NCI-H524 treated with DMSO at 0.1 percent for 48 hours (cell line): Measurements from ENCODE around the gene ADORA1.

Source experiments
- DNase-seq: peaks from one replicate; lab custom pipeline; 2025; lab: John Stamatoyannopoulos, UW

ADORA1 gene

DNA sequence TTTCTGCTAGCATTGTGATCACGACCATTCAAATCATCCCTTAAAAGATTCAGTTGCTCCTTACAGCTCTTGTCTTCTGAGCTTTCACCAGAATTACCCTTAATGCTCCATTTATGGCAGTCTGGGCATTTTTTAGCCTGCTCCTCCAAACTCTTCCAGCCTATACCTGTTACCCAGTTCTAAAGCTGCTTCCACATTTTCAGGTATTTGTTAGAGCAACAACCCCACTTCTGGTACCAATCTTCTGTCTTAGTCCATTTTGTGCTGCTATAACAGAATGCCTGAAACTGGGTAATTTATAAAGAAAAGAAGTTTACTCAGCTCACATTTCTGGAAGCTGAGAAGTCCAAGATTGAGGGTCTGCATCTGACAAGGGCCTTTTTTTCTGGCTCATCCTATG, 30.9 kb downstream of the ADORA1 start:
- DNase-seq = no peak

GRCh38 chr1:203158960-203159665, 31.6 kb downstream of the ADORA1 start:
- peak; percentile 97 for DNase-seq

- DNase-seq = no peak
These were observed 32.3 kb downstream of the ADORA1 start for GRCh38 chr1:203159844-203160243.

GRCh38 chr1:203161175-203161574, 33.6 kb downstream of the ADORA1 start:
- no peak for DNase-seq

DNA sequence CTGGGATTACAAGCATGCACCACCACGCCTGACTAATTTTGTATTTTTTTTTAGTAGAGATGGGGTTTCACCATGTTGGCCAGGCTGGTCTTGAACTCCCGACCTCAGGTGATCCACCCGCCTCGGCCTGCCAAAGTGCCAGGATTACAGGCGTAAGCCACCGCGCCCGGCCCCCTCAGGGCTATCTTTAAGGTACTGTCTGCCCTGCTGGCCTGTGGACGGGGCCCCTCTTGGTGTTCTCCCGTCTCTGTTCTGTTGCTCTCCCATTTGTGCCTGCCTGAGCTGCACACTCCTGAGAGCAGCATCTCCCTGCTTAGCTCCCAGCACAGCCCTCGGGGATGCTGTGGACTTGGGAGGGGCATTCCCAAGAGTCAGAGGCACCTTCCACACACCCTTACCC, 34.2 kb downstream of the ADORA1 start:
- DNase-seq = no peak

DNA sequence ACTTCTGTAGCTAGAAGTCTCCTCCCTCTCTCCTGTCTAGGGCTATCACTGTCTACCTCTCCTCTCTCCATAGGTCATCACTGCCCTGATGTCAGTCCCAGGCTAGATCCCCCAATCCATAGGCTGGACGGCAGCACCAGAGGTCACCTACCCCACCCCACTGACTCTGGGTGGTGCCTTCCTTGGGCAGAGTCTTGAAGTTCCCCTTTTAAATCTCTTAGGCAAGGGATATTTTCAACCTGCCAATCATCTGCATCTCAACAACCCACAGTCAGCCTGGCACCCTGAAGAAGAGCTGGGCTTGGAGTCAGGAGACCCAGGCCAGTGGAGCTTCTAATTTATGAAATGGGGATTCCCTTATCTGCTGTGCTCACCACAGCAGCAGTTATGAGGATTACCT, 34.9 kb downstream of the ADORA1 start:
- DNase-seq = no peak

DNA sequence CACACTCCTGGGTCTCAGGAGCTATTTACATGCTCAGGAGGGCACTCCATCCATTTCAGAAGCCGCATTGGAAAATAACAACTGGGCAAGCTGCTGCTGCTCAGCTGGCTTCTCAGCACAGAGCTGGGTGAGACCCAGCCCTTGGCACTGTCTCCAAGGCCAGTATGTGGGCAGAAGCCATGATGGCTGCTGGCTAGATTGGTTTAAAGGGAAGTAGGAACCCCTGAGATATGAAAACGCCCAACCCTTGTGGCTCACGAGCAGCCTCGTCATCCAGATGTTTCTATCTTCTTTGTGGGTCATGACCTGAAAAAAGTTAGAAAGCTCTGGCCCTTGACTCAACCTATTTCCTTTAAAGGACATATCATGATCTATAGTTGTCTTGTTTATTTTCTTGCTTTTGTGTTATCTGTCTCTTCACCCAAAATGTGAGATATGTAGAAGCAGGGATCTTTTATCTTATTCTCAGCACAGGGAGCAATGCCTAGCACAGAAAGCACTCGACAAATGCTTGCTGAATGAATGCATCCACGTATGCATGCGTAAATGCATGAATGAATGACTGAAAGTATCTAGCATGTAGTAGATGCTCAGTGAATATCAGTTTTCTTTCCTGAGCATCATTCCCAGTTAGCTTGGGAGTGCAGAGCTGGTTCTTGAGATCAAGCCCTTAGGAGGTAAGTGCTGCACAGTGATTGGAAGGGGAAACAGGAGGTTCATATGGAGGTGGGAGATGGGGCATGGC, 36.5 kb downstream of the ADORA1 start:
- DNase-seq = no peak

GRCh38 chr1:203165101-203165799, 37.7 kb downstream of the ADORA1 start:
- no peak for DNase-seq

- DNase-seq = no peak
These were observed 38.3 kb downstream of the ADORA1 start for GRCh38 chr1:203165800-203166161.

DNA sequence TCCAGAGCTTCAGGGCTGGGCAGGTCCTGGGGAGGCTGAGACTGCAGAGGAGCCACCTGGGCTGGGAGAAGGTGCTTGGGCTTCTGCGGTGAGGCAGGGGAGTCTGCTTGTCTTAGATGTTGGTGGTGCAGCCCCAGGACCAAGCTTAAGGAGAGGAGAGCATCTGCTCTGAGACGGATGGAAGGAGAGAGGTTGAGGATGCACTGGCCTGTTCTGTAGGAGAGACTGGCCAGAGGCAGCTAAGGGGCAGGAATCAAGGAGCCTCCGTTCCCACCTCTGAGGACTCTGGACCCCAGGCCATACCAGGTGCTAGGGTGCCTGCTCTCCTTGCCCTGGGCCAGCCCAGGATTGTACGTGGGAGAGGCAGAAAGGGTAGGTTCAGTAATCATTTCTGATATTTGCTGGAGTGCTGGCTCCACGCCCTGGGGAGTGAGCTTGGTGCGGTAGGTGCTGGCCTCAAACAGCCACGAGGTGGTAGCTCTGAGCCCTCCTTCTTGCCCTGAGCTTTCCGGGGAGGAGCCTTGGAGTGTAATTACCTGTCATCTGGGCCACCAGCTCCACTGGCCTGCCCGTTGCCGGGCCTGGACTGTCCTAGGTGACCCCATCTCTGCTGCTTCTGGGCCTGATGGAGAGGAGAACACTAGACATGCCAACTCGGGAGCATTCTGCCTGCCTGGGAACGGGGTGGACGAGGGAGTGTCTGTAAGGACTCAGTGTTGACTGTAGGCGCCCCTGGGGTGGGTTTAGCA, 38.8 kb downstream of the ADORA1 start:
- no peak for DNase-seq

GRCh38 chr1:203167026-203167912, 39.7 kb downstream of the ADORA1 start:
- DNase-seq = no peak

DNA sequence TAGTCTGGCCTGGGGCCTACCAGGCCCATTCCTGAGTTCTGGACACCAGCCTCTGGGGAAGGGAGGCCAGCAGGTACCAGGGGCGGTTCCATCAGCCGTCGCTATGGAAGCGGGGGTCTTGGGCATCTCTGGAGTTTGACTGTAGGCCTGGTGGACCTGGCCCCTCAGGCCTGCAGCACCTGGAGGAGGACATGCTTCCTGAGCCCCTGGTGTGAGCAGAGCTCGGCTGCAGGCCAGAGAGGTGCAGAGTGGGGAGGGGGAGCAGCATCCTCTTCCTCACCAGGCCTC, 40.3 kb downstream of the ADORA1 start:
- no peak for DNase-seq

DNA sequence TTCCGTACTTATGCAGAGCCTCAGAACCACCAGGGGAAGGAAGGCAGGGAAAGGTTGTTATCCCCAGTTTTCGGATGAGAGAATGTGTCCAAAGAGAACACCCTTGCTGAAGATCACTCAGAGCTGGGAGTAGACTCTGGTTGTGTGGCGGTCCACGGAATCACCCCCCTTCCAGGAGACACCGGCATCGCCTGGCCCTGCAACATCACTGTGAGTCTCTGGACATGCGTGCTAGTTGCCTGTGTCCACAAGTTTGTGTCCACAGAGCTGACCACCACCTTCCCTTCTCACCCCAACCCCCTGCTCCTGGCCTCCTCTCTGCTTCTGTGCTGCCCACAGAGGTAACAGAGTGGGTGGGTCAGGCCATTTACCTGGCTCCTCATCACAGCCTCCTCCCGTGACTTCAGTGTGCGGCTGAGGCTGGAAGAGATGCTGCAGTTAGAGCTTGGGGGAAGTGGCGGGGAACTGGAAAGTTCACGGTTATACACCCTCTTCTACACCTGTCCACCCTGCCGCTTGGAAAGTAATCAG, 40.8 kb downstream of the ADORA1 start:
- no peak for DNase-seq

DNA sequence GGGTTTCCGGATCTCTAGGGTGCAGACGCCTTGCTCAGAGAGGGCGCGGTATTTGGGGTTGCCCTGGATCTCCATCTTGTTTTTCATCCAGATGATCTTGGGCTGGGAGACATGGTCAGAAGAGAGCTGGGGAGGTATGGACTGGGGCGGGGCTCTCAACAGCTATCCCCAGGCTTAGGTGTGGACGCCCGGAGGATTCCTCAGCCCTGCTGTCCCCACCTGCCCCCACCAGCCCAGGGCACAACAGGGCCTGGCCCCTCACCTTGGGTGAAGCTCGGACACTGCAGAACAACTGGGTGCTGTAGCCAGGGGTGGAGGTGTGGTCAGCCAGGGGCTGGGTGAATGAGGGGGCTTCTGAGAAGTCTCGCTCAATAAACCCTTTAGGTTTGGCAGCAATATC, 41.5 kb downstream of the ADORA1 start:
- no peak for DNase-seq

GRCh38 chr1:203169770-203170520, 42.4 kb downstream of the ADORA1 start:
- DNase-seq = no peak

DNA sequence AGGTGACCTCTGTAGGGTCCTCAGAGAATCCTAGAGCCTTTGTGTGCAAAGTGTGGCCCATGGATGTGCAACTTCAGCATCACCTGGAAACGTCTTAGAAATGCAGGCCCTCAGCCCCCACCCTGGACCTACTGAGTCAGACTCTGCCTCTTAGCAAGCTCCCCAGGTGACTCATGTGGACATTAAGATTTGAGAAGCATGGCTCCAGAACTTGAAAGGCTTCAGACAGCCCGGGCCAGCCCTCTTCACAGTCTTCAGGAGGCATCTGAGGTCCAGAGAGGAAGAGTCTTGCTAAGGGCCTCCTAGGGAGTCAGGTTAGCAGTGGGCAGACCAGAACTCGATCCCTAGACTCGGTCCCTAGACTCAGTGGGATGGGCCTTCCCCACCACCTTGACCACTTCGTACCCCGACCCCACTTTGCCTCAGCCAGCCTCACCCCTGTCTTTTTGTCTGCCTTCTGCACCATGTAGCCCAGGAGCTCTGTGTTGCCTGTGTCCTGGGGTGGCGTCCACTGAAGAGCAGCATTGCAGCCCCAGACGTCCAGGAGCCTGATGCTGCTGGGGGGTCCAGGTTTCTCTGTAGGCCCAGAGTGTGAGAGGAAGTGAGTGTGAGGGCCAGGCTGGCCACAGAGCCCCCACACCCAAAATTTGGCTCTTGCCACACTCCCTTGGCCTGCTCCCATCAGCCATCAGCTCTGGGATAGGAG, 43.3 kb downstream of the ADORA1 start:
- no peak for DNase-seq

DNA sequence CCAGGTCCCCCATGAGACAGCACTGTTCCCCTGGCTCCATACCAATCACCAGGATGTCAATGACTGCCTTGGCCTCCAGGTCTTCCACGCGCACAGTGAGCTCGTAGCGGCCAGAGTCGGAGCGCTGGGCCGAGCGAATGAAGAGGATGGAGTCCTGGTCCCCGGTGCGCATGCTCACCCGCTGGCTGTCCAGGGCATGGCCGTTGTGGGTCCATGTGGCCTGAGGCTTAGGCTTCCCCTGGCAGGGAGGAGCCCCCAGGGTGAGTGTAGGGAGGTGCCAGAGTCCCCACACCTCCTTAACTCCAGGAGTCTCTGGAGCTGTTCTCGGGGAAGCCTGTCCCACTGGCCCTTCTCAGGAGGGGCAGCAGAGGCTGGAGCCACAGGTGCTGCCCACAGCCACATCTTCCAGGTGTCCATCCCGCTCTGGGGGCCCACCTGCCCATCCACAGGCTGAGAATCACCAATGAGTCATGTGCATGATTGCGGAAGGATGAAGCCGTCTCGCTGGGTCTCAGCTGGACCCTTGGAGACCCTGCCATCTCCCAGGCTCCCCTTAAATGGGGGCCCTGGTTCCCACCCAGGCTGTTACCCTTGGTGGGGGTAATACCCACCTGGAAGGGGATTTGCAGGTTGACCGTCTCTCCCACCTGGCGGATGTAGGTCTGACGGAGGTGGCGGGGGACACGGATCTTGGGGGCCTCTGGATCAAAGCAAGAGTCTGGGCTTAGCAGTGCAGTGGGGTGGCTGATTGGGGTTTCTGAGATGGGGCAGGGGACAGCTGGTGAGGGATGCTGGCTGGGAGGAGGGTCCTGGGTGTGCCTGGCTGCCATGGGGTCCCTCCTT, 44.0 kb downstream of the ADORA1 start:
- DNase-seq = no peak

DNA sequence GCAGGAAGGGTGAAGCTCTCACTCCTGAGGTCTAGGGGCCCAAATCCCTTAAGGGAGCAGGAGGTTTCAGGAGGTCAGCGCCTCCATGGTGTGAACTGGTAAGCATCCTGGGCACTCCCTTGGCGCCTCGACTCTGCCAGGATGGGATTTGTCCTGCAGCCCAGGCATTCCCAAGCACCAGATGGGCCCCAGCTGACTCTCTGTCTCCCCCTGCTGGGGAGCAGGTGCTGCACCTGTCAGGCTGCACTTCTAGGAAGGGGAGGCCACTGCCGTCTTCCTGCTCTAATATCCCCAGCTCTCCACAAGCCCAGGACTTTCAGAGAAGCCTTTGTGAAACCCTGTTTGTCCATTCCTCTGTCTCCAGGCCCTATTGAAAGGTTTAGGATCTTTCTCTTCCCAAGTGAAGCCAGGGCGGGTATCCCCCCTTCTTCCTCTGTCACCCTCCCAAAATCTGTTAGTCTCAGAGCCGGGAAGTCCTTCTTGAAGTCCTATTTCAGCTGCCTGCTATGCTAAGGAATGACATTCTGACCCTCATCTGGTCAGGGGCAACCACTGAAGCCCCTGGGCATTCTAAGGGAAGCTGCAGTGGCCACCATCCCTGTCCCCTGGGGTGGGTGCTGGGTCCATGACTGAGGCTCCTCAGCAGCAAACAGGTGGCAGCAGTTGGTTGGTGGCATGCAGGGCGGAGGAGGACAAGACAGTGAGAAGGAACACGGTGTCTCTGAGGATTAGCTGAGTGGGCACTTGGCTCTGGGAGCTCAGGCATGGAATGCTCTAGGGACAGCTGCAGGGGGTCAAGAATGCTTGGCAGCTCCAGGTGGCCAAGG, 44.9 kb downstream of the ADORA1 start:
- peak; percentile 28 for DNase-seq
